Urothelium cell line (cell line): ENCODE measurements around the gene FAM210B.
"Not testable (repeated sequence)": the region's sequence is repeated elsewhere in the genome, so short reads cannot be mapped to it uniquely, and the experiment has no call there.

Experiments used
- DNase-seq: peaks from one replicate; pipeline ENCODE4 v3.0.0; 2011; ENCODE audit warnings: low spot score, mixed read lengths
- FAIRE-seq: peaks from 2 replicates; lab custom pipeline; 2011; peaks lifted over from hg19 to GRCh38; lab: Jason Lieb, UNC

FAM210B gene

DNA sequence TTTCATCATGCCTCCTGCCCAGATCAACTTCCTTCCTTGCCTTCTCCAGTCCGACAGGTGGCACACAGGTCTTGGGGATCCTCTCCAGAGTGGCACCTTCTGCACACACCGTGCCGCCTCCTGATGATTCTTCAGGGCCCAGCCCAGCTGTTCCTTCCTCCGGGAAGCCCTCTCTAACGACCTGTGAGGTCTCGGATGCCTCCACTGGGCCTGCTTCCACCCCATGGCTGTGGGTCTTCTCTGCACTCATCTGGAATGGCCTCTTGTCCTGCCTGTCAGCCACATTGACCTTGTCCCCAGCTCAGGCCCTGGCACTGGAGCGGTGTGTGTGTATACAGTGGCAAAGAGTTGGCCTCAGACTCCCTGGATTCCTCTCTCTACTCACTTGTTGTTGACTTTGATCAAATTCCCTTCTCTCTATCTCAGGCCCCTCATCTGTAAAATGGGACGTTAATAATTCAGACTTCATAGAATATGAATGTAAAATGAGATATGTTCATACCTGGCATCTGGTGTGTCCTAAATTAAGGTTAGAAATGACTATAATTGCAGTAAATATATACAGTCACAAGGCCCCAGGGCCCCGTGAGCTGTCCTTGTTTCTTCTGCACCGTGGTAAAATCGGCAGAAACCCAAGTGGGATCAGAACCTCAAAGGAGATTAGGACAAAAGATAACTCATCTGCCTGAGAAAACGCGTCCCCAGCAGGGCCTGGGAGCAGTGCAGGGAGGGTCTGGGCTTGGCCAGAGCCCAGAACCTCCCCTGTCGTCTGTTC lies 1.5 kb downstream of the FAM210B start:
- DNase-seq (no peak), FAIRE-seq (no peak)

DNA sequence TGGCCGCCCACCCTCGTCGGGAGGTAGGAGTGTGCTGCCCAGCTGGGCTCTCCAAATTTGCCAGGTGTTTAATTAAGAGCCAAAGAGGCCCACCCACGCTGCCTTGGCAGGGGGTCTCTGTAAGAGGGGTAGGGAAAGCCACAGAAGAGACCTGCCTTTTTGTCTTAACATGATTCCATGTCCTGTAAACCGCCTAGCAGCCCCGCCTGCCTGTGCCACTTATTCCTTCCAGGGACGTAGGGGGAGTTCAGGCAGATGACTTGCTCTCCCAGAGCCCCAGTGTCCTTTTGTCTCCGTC lies 2.1 kb downstream of the FAM210B start:
- no peak for DNase-seq

DNA sequence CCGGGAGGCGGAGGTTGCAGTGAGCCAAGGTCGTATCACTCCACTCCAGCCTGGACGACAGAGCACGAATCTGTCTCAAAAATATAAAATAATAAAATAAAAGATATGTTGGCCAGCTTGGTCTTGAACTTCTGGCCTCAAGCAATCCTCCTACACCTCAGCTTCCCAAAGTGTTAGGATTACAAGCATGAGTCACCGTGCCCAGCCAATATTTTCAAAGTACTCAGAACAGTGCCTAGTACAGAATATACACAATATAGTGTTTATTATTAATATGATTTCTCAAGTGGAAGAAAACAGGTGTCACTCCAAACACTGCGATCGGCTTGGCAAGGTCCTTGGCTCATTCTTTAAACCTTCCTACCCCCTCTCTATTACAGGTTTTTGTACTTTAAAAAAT lies 3.1 kb downstream of the FAM210B start:
- FAIRE-seq (no peak), DNase-seq (no peak)

More for the DNA sequence above, 2.1 kb downstream of the FAM210B start:
- no peak for FAIRE-seq

DNA sequence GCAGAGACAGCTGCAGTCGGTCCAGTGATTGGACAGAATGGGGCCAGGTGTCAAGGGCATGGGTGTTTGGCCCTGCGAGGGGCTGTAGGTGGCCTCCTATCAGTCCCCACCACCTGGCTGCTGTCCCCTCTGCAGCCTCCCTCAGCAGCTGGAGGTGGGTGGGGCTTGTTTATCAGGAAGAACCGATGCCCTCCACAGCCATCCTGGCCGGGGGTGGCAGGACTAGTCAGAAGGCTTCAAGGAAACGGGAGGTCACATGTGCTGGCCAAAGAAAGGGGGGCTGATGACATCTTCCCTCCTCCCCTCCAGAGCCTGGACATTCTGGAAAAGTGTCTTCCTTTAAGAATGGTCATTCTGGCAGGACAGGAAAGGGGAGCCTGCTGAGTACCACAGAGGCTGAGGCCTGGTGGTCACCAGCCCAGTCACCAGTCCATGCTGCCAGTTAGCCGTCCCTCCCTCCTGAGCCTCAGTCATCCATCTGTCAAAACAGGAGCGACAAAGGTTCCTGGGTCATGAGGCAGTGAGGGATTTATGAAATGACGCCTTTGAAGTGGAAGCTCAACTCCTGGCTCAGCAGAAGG lies 4.1 kb downstream of the FAM210B start:
- FAIRE-seq, result no peak
- no peak for DNase-seq

DNA sequence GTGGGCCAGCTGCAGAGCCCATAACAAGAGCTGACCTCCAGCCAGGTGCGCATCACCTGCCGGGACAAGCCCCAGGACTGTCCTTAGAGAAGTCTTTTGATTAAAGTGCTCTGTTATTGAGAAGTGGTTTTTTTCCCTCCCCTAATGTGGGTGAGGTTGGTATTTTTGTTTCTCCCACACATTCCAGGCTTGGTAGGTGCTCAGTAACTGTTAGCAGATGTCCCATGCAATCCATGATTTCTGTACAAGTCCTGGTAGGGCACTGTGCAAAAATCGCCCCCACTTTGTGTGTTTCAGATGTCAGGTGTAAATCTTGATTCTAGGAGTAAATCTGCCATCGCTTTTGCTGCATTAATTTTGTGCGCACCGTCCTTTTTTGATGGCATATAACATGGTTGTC lies 4.7 kb downstream of the FAM210B start:
- FAIRE-seq, result no peak
- DNase-seq, result no peak

DNA sequence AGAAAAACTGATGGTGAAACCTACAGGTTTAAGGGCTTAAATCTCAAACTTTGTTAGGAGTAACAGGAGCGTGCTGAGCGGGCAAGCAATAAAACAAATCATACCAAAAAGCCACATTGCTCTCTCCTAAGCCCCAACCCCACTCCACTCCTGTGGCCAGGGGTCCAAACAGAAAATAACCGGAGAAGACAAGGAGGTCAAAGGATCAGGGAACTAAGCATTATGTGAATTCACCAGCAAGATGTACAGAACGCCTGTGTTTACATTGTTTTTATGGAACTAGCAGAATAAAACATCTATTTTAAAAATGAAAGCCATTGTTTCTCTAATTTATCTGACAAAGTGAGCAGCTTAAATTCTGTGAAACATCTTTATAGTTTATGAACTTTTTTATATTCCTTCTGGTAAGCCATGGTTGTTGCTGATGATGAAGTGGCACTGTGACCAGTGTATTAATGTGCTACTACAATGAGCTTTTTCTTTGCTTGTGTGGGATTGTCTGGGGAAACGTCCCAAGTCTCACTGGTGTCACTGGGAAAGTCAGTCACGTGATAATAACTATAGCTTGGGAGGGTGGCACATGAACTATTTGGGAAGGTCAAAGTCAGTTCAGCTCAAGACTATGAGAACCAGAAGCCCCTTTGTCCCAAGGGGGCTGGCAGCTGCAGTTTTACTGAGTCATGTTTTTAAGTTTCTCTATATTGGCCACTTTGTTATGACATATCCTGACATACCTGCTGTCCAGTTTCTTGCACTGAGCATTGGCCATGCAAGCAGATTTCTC lies 9.8 kb downstream of the FAM210B start:
- DNase-seq (no peak), FAIRE-seq (no peak)

DNA sequence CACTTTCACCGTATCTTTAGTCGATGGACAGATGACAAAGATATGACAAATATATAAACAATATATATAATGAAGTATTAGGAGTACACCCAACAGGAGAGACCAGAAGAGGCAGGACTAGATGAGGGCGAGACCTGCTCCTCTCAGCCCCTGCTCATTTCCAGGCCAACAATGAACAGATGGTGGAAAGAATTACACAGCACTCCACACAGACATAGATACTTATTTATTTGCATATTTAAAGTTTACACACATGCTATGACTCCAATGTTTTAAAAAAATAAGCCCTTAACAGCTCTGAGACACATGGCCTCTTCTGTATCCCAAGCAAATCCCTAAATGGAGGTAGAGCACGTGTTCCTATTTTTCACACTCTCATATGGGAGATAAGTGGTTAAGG lies 10.4 kb downstream of the FAM210B start:
- FAIRE-seq (no peak), DNase-seq (no peak)

DNA sequence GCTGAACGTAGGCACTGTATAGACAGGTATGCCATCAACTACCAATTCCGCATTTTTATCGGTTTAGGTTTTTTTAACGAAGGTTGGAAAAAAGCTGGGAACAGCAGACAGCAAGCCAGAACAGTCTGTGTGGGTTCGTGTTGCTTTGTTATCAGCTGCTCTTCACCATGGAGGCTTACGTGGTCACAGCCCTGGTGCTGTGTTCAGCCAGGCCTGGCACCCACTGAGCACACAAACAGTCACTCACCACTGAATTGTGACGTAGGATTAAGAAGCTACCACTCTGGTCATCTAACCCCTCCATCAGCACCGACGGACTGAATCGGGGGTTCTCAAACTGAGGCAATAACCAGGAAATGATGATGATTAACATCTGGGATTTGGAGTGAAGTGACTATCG lies 13.2 kb downstream of the FAM210B start:
- DNase-seq (no peak), FAIRE-seq (no peak)

DNA sequence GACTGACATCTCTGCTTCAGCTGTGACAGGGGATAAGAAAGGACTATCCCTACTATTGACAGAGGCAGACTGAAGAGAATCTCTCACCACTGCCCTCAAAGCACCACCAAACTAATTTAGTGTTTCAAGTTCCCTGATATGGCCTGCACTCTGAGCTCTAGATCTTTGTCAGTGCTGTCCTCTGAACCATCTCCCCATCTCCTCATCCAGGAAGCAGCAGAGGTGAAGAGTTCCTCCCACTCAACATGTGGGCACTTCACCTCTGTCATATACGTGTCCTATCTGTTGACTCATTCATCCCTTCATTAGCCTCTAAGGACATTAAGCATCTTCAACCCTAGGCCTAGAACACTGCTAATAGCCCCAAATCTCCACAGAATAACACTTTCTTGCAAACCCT lies 14.1 kb downstream of the FAM210B start:
- no peak for DNase-seq
- no peak for FAIRE-seq

DNA sequence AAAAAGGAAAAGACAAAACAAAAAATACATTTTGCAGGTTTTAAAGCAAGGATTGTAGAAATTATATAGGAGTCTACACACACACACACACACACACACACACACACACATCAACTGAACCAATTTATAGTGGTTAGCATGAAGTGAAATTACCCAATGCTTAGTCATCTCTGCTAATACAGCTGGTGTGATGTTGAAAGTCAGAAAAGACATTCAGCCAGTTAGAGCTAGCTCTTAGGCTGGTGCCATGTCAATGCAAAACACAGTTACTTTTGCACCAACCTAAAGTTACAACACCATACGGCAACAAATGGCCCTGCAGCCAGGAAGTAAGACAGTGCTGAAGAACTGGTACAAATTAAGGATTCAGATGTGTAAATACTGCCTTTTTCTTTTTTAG lies 15.2 kb downstream of the FAM210B start:
- FAIRE-seq (no peak), DNase-seq (peak; percentile 35)

DNA sequence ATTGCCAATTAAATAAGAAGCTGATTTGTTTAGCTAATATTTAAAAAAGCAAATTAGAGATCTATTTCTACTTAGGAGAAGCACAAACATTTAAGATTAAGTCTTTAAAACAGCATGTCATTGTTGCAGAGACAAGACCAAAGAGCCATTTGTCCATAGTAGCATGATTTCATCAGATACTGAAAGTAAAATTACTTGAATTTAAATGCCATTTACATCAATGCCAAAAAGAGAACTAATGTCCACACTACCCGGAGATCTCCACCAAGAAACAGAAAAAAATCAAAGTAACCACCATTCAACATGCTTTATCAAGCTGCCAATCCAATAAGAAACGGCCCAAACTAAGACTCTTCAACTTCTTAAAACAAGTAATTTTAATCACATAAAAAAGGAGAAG lies 17.6 kb downstream of the FAM210B start:
- DNase-seq (no peak), FAIRE-seq (no peak)

DNA sequence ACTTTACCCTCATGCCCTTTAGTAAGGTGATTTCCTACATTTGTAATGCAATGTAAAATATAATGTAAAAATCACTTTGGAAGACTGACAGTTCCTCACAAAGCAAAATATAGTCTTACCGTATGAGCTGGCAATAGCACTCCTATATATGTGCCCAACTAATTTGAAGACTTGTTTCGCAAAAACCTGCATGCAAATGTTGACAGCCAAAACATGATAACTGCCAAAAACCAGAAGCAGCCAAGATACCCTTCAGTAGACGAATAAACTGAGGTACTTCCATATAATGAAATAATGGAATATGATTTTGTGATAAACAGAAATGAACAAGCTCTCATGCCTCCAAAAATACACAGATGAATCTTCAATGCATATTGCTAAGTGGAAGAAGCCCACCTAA lies 19.6 kb downstream of the FAM210B start:
- FAIRE-seq (no peak), DNase-seq (no peak)

DNA sequence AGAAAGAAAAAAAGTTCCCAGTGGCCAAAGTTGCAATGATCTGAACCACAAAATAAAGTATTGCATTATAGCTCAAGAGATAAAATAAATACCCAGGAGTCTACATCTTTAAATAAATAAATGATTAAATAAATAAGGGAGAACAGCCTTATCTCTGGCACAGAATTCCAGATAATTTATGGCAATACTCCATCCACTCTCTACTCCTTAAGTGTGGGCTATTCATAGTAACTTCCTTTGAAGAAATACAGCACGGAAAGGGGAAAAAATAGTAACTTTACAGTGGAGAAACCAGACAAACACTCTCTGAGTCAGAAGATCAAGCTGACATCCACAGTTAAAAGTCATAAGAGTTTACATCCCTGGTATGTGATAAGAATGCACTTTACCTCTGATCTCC lies 21.6 kb downstream of the FAM210B start:
- DNase-seq, result no peak

DNA sequence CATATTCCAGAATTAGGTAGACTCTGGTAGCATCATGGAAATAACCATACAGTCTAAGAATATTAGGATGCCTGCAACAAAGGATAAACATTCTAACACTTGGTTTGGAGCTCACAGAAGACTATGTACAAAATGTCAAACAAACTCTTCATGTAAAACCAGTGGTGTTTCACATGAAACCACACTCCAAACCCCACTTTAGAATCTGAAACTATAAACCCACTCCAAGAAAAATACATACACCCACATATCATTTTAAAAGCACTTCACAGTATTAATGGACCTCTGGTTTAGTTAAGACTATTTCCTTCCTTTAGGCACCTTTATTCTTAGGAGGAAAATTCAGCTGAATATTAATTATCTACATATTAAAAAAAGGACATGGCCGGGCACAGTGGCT lies 22.7 kb downstream of the FAM210B start:
- DNase-seq (no peak), FAIRE-seq (no peak)

More for the DNA sequence above, 21.6 kb downstream of the FAM210B start:
- FAIRE-seq, result no peak

DNA sequence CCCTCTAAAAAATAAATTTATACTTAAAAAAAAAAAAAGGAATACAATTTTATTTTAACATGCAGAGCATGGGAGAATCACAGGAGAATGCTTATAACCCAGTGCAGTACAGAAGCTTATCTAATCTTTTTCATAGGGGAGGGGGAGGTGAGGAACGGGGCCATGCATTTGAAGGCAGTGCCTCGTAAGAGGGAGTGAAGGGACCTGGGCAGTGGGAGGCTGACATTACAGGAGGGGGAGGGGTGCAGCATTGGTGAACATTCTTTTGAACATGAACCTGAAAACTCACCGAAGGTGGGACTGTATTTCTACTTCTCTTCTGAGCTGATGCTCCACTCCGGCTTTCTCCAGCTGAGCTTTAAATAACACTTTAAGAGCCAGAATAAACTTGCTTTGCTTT lies 23.9 kb downstream of the FAM210B start:
- FAIRE-seq (no peak), DNase-seq (no peak)

DNA sequence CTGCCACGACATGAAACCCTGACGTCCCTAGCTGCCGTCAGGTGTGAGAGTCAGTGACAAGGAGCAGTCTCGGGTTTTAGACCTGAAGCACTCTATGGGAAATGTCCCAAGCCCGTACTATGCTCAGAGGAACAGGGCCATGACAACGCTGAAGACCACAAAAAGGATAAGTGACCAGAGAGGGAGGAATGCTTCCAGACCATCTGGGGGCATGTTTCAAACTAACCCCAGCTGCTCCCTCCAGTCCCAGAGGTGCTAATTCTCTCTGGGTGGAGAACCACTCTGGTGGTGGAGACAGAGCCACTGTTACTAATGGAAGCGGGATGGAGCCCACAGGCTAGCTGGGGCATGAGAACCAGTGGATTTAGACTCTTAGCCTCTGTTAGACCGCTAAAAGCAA lies 24.6 kb downstream of the FAM210B start:
- FAIRE-seq (no peak), DNase-seq (no peak)

DNA sequence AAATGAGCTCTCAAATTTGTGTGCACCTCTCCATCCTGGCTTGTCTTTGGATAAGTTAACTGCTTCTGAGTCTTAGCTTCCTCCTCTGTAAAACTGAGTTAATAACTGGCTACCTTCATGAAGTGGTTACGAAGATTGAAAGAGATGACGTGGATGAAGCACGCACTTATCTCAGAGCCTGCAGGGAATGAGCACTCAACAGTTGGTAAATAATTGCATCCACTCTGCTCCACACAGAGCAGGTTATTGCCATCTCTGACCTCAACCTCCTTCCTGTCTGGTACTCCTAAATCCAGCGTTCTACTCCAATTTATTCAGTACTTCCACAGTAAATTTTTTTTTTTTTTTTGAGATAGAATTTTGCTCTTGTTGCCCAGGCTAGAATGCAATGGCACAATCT lies 26.4 kb downstream of the FAM210B start:
- FAIRE-seq (no peak), DNase-seq (no peak)

DNA sequence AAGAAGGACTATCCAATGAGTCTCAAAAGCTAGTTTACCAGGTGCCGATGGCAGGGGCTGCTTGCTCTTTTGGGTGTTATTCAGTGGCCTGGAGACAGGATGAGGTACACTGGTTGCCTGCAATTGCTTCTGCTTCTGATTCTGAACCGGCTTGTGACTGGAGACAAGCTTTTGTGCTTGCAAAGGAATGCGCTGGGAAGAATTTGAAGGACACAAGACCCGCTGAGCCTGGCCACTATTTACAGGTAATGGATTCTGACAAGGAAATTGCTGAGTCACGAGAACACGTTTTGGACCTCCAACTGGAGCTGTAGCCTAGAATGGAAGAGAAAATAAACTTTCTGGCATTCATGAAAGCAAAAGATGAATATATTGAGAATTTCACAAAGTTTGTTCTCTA lies 27.4 kb downstream of the FAM210B start:
- no peak for FAIRE-seq
- DNase-seq, result no peak

DNA sequence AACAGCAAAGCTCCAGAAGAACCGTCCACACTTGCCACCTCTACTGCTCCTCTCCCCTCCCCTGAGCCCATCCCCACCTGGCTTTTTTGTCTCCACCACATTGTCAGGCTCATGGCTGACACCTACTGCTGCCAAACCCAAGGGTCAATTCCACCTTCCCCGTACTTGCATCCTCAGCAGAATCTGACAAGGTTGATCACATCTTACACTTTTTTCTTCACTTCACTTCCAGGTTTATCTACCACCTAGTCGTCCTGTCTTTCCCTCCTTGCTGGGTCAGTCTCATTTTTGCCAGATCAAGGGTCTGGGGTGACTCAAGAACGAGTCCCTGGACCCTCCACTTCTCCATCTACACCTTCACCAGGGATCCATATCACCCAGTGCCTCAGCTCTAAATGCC lies 30.1 kb downstream of the FAM210B start:
- FAIRE-seq (no peak), DNase-seq (no peak)

DNA sequence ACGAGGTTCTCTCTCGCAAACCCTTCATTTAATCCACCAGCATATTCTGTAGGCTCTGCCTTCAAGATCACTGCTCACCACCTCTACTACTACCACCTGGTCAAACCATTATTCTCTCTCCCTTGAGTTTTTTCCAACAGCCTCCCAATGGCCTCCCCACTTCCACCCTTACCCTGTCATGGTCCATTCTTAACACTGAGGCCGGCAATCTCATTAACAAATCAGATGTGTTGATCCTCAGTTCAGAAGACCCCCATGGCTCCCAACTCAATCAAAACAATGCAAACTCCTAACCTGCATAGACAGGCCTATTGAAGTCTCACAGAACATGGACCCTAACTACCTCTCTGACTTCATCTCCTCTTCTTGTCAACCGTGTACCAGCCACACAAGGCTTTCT lies 31.0 kb downstream of the FAM210B start:
- DNase-seq (no peak), FAIRE-seq (no peak)

DNA sequence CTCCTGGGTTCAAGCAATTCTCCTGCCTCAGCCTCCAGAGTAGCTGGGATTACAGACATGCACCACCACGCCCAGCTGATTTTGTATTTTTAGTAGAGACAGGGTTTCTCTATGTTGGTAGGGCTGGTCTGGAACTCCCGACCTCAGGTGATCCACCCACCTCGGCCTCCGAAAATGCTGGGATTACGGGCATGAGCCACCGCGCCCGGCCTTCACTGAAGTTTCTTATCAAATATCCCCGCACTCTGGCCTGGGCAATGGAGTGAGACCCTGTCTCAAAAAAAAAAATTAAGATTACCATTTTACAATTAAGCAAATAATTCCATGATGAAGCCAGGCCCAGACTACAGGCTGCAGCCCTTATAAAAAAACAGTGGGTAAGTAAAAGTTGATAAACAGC lies 31.6 kb downstream of the FAM210B start:
- DNase-seq, FAIRE-seq: not testable (repeated sequence)

DNA sequence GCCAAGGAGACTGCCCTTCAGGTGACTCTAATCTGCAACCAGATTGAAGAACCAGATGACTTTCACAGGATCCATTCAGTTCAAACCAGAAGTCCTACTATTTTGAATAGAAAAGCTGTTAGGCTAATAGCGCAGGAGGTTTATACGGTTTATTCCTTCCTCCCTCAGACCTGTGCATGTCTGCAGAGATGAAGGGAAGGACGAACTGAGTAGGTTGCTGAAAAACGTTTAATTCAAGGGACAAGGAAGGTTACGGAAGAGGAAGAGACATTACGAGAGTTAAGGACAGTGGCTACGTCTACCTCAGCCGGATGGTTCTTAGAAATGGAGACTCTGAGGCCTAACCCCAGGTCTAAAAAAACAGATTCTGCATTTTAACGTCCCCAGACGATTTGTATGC lies 32.3 kb downstream of the FAM210B start:
- no peak for DNase-seq
- FAIRE-seq, result no peak
